ENCODE measurements around the gene TBC1D4. TPM values are rescaled to one million over a fixed set of nuclear protein-coding genes. Genes with fewer than 3 reads are reported as not detected.
A peak's percentile ranks its signal among the peaks of the same experiment; 100 is the strongest.

TBC1D4 gene
- total and polyA plus RNA-seq, 2 donors from 2014 or later, result 14.7 to 51.8 TPM

GRCh38 chr13:75521956-75522355, 40.0 kb upstream of the TBC1D4 start:
- Histone ChIP-seq H3K36me3 (ENCODE audit: control insufficient read depth in 2 of 3, insufficient read depth in 3 of 3, low read length in 3 of 3) (peaks cover 0 to 5% (median 3%) of the 10 kb centered on the region in 3 donors), H3K27me3 (ENCODE audit: control insufficient read depth, insufficient read depth, low read length) (no peaks in the 10 kb centered on the region), H3K9me3 (ENCODE audit: control insufficient read depth in 2 of 3, insufficient read depth in 1 of 3, low read length in 3 of 3) (no peaks in the 10 kb centered on the region), H3K4me1 (ENCODE audit: control insufficient read depth in 2 of 3, insufficient read depth in 2 of 3, low read depth in 1 of 3, low read length in 3 of 3) (no peaks in the 10 kb centered on the region), H3K27ac (ENCODE audit: low read depth in 2 of 2, low read length in 2 of 2) (no peak overlapping the region), H3K9ac (ENCODE audit: low read length in 3 of 3) (no peak overlapping the region), H3K4me3 (ENCODE audit: low read length in 3 of 3) (no peak overlapping the region)
- FAIRE-seq, result no peak
- intact Hi-C loops (cut with DNase I), result no loop called here
- DNase-seq, result no peak
- TF ChIP-seq, protein P1, sequence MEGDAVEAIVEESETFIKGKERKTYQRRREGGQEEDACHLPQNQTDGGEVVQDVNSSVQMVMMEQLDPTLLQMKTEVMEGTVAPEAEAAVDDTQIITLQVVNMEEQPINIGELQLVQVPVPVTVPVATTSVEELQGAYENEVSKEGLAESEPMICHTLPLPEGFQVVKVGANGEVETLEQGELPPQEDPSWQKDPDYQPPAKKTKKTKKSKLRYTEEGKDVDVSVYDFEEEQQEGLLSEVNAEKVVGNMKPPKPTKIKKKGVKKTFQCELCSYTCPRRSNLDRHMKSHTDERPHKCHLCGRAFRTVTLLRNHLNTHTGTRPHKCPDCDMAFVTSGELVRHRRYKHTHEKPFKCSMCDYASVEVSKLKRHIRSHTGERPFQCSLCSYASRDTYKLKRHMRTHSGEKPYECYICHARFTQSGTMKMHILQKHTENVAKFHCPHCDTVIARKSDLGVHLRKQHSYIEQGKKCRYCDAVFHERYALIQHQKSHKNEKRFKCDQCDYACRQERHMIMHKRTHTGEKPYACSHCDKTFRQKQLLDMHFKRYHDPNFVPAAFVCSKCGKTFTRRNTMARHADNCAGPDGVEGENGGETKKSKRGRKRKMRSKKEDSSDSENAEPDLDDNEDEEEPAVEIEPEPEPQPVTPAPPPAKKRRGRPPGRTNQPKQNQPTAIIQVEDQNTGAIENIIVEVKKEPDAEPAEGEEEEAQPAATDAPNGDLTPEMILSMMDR (IDR thresholded peaks at IDR 0.05; ENCODE audit: borderline replicate concordance, extremely low read depth, insufficient read depth), result no peak

DNA sequence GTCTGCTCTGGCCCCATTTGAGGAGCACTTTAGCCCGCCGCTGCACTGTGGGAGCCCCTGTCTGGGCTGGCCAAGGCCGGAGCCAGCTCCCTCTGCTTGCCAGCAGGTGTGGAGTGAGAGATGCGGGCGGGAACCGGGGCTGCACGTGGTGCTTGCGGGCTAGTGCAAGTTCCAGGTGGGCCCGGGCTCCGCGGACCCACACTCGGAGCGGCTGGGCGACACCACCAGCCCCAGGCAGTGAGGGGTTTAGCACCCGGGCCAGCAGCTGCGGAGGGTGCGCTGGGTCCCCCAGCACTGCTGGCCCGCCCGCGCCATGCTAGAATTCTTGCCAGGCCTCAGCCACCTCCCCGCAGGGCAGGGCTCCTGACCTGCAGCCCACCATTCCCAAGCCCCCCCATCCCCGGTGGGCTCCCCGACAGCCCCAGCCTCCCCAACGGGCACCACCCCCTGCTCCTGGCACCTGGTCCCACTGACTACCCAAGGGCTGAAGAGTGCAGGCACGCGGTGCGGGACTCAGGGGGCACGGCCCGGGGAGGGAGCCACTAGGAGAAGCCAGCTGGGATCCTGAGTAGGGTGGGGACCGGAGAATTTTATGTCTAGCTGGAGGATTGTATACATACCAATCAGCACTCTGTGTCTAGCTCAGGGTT, 36.6 kb upstream of the TBC1D4 start:
- Histone ChIP-seq H3K36me3 (ENCODE audit: control insufficient read depth in 2 of 3, insufficient read depth in 3 of 3, low read length in 3 of 3) (no peaks in the 10 kb centered on the region), H3K9ac (ENCODE audit: low read length in 3 of 3) (no peak overlapping the region), H3K4me1 (ENCODE audit: control insufficient read depth in 2 of 3, insufficient read depth in 2 of 3, low read depth in 1 of 3, low read length in 3 of 3) (no peaks in the 10 kb centered on the region), H3K9me3 (ENCODE audit: control insufficient read depth in 2 of 3, insufficient read depth in 1 of 3, low read length in 3 of 3) (no peaks in the 10 kb centered on the region), H3K4me3 (ENCODE audit: low read length in 3 of 3) (no peak overlapping the region), H3K27me3 (ENCODE audit: control insufficient read depth, insufficient read depth, low read length) (no peaks in the 10 kb centered on the region), H3K27ac (ENCODE audit: low read depth in 2 of 2, low read length in 2 of 2) (no peak overlapping the region)
- DNase-seq (peak in 1 of 5 donors; percentile 75), FAIRE-seq (no peak)
- TF ChIP-seq, protein P1 (IDR thresholded peaks at IDR 0.05; ENCODE audit: borderline replicate concordance, extremely low read depth, insufficient read depth), result no peak
- intact Hi-C loops (cut with DNase I), result no loop called here

DNA sequence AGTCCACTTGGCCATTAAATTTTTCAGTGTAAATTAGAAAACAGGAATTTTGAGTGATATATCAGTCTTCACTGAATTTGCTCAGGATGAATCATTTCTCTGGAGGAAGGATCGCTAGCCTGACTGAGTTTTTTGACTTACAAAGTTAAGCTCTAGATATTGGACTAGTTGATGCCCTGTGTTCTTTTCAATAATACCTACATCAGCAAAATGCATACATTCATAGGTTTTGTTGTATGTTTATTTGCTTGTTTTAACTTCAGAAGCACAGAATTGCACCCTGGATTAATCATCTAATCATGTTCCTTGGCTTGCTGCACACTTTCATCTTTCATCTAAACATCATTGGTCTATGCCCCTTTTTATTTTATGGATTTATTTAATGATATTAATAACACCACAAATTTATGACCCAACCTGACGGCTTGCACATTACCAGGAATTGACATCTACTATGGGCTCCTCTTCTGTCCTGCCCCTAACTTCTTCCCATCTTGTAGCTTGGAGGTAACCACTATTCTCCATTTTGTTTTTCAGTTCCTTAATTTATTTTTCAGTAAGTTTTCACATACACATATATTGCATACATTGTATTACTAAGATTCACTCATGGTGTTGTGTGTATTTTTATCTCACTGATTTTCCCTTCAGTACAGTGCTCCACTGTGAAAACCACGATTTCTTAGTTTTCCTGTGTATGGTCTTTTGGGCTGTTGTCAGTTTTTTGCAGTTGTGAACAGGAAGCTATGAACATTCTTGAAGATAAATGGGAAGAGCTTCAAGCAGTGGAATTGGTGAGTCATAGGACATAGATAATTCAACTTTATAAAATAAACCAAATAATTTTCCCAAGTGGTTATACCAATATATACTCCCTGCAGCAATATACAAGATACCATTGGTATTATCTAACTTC, 32.4 kb upstream of the TBC1D4 start:
- Histone ChIP-seq H3K27ac (ENCODE audit: low read depth in 2 of 2, low read length in 2 of 2) (no peak overlapping the region), H3K4me3 (ENCODE audit: low read length in 3 of 3) (no peak overlapping the region), H3K27me3 (ENCODE audit: control insufficient read depth, insufficient read depth, low read length) (no peaks in the 10 kb centered on the region), H3K9ac (ENCODE audit: low read length in 3 of 3) (no peak overlapping the region), H3K4me1 (ENCODE audit: control insufficient read depth in 2 of 3, insufficient read depth in 2 of 3, low read depth in 1 of 3, low read length in 3 of 3) (no peaks in the 10 kb centered on the region), H3K9me3 (ENCODE audit: control insufficient read depth in 2 of 3, insufficient read depth in 1 of 3, low read length in 3 of 3) (no peaks in the 10 kb centered on the region), H3K36me3 (ENCODE audit: control insufficient read depth in 2 of 3, insufficient read depth in 3 of 3, low read length in 3 of 3) (no peaks in the 10 kb centered on the region)
- TF ChIP-seq, protein P1 (IDR thresholded peaks at IDR 0.05; ENCODE audit: borderline replicate concordance, extremely low read depth, insufficient read depth), result no peak
- DNase-seq, result no peak
- FAIRE-seq, result no peak
- intact Hi-C loops (cut with DNase I), result no loop called here
